ENCODE results near the gene GUCY1B1.
A peak's percentile ranks its signal among the peaks of the same experiment; 100 is the strongest.

Gene GUCY1B1

GRCh38 chr4:155784637-155785036 lies 25.8 kb downstream of the GUCY1B1 start:
- no peaks in the 10 kb centered on the region for H3K4me1 ChIP-seq (ENCODE audit: control insufficient read depth, low read depth, low read length)
- no peak overlapping the region for H3K23ac ChIP-seq (ENCODE audit: low read length)
- H3K36me3 ChIP-seq (ENCODE audit: control insufficient read depth, insufficient read depth, low read length) = no peaks in the 10 kb centered on the region
- no peak overlapping the region for H3K4ac ChIP-seq (ENCODE audit: low read depth, low read length)
- no peak overlapping the region for H3K18ac ChIP-seq (ENCODE audit: low read length)
- no peak overlapping the region for H2AK5ac ChIP-seq (ENCODE audit: low read length)
- no peak overlapping the region for H4K5ac ChIP-seq (ENCODE audit: low read length)
- H3K4me2 ChIP-seq (ENCODE audit: low read length) = no peak overlapping the region
- H4K8ac ChIP-seq (ENCODE audit: low read depth, low read length) = no peak overlapping the region
- H3K56ac ChIP-seq (ENCODE audit: low read length) = no peak overlapping the region
- H3K4me3 ChIP-seq (ENCODE audit: low read length) = no peak overlapping the region
- no CpG with 5 or more reads among the region's 1 CpG for WGBS (ENCODE audit: extremely low coverage, insufficient coverage, low lambda C conversion rate)
- H3K79me2 ChIP-seq (ENCODE audit: control insufficient read depth, insufficient read depth, low read length) = no peaks in the 10 kb centered on the region
- no peak overlapping the region for H2BK120ac ChIP-seq (ENCODE audit: low read depth, low read length)
- DNase-seq = no peak
- no peaks in the 10 kb centered on the region for H3K27me3 ChIP-seq (ENCODE audit: insufficient read depth, low read length, poor library complexity)
- H2BK15ac ChIP-seq (replicated peaks; ENCODE audit: low read depth) = no peak overlapping the region
- no peak overlapping the region for H2BK5ac ChIP-seq (ENCODE audit: low read length)
- no peak overlapping the region for H3K9ac ChIP-seq (ENCODE audit: low read length)
- no peaks in the 10 kb centered on the region for H3K79me1 ChIP-seq (ENCODE audit: low read length)
- H3K27ac ChIP-seq (ENCODE audit: low read depth, low read length) = no peak overlapping the region

DNA sequence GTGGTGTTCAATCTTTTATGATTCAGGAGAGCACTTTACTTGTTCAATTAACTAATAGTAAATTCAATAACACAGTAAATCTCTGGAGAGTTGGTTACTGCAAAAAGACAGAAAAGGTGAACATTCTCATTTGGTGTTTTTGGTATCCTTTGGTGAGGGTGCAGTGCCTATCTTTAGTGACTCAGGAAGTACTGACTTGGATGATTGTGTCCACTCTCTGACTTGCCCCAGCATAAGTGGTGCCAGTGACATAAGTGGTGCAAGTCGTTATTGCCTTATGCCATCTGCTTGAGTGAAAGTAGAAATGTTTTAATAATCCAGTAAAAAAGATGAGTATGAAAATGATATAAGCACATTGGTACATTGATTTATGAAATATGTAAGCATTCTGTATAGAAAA lies 27.0 kb downstream of the GUCY1B1 start:
- Histone ChIP-seq H3K79me1 (ENCODE audit: low read length) (no peaks in the 10 kb centered on the region), H4K8ac (ENCODE audit: low read depth, low read length) (no peak overlapping the region), H3K36me3 (ENCODE audit: control insufficient read depth, insufficient read depth, low read length) (no peaks in the 10 kb centered on the region), H3K56ac (ENCODE audit: low read length) (no peak overlapping the region), H2BK5ac (ENCODE audit: low read length) (no peak overlapping the region), H3K18ac (ENCODE audit: low read length) (no peak overlapping the region), H3K23ac (ENCODE audit: low read length) (no peak overlapping the region), H3K4me2 (ENCODE audit: low read length) (no peak overlapping the region), H3K27ac (ENCODE audit: low read depth, low read length) (no peak overlapping the region), H3K4me1 (ENCODE audit: control insufficient read depth, low read depth, low read length) (no peaks in the 10 kb centered on the region), H4K5ac (ENCODE audit: low read length) (no peak overlapping the region), H2AK5ac (ENCODE audit: low read length) (no peak overlapping the region), H3K4ac (ENCODE audit: low read depth, low read length) (no peak overlapping the region), H3K27me3 (ENCODE audit: insufficient read depth, low read length, poor library complexity) (no peaks in the 10 kb centered on the region), H2BK15ac (replicated peaks; ENCODE audit: low read depth) (no peak overlapping the region), H2BK120ac (ENCODE audit: low read depth, low read length) (no peak overlapping the region), H3K79me2 (ENCODE audit: control insufficient read depth, insufficient read depth, low read length) (no peaks in the 10 kb centered on the region), H3K9ac (ENCODE audit: low read length) (no peak overlapping the region), H3K4me3 (ENCODE audit: low read length) (no peak overlapping the region)
- DNase-seq = no peak
- WGBS (ENCODE audit: extremely low coverage, insufficient coverage, low lambda C conversion rate) = no CpG with 5 or more reads among the region's 1 CpG

GRCh38 chr4:155787113-155787710 lies 28.4 kb downstream of the GUCY1B1 start:
- no peak overlapping the region for H3K23ac ChIP-seq (ENCODE audit: low read length)
- no peaks in the 10 kb centered on the region for H3K36me3 ChIP-seq (ENCODE audit: control insufficient read depth, insufficient read depth, low read length)
- no peak overlapping the region for H4K8ac ChIP-seq (ENCODE audit: low read depth, low read length)
- no peak overlapping the region for H2AK5ac ChIP-seq (ENCODE audit: low read length)
- no peaks in the 10 kb centered on the region for H3K27me3 ChIP-seq (ENCODE audit: insufficient read depth, low read length, poor library complexity)
- H3K4me1 ChIP-seq (ENCODE audit: control insufficient read depth, low read depth, low read length) = no peaks in the 10 kb centered on the region
- no peaks in the 10 kb centered on the region for H3K79me1 ChIP-seq (ENCODE audit: low read length)
- H3K4me2 ChIP-seq (ENCODE audit: low read length) = no peak overlapping the region
- no peak overlapping the region for H2BK15ac ChIP-seq (replicated peaks; ENCODE audit: low read depth)
- H3K56ac ChIP-seq (ENCODE audit: low read length) = no peak overlapping the region
- H3K18ac ChIP-seq (ENCODE audit: low read length) = no peak overlapping the region
- H3K4me3 ChIP-seq (ENCODE audit: low read length) = no peak overlapping the region
- H3K9ac ChIP-seq (ENCODE audit: low read length) = no peak overlapping the region
- H3K27ac ChIP-seq (ENCODE audit: low read depth, low read length) = no peak overlapping the region
- H2BK5ac ChIP-seq (ENCODE audit: low read length) = no peak overlapping the region
- WGBS (ENCODE audit: extremely low coverage, insufficient coverage, low lambda C conversion rate) = no CpG with 5 or more reads among the region's 5 CpGs
- no peak overlapping the region for H3K4ac ChIP-seq (ENCODE audit: low read depth, low read length)
- no peak overlapping the region for H2BK120ac ChIP-seq (ENCODE audit: low read depth, low read length)
- DNase-seq = peak; percentile 71
- H4K5ac ChIP-seq (ENCODE audit: low read length) = no peak overlapping the region
- H3K79me2 ChIP-seq (ENCODE audit: control insufficient read depth, insufficient read depth, low read length) = no peaks in the 10 kb centered on the region

DNA sequence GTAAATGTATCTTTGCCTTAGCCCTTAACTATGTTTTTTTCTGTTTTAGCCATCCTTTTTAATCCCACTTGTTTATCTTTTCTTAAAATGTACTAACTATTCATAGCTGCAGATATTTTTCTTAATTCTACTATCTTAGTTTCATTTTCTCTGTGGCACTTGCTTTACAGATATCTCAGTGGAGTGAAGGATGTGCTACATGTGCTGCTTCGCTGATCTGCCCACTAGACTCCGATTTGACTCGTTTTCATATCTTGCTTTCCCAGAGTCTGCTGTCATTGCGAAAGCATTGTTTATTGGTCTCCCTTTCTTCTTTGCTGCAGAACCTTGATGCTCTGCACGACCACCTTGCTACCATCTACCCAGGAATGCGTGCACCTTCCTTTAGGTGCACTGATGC lies 30.6 kb downstream of the GUCY1B1 start:
- H3K4me2 ChIP-seq (ENCODE audit: low read length) = no peak overlapping the region
- H2BK5ac ChIP-seq (ENCODE audit: low read length) = no peak overlapping the region
- no peak overlapping the region for H3K4ac ChIP-seq (ENCODE audit: low read depth, low read length)
- no CpG with 5 or more reads among the region's 6 CpGs for WGBS (ENCODE audit: extremely low coverage, insufficient coverage, low lambda C conversion rate)
- no peaks in the 10 kb centered on the region for H3K79me1 ChIP-seq (ENCODE audit: low read length)
- no peak overlapping the region for H3K4me3 ChIP-seq (ENCODE audit: low read length)
- H3K36me3 ChIP-seq (ENCODE audit: control insufficient read depth, insufficient read depth, low read length) = no peaks in the 10 kb centered on the region
- no peak overlapping the region for H3K23ac ChIP-seq (ENCODE audit: low read length)
- H3K9ac ChIP-seq (ENCODE audit: low read length) = no peak overlapping the region
- H2BK15ac ChIP-seq (replicated peaks; ENCODE audit: low read depth) = no peak overlapping the region
- no peak overlapping the region for H3K27ac ChIP-seq (ENCODE audit: low read depth, low read length)
- no peak overlapping the region for H4K8ac ChIP-seq (ENCODE audit: low read depth, low read length)
- no peak overlapping the region for H2AK5ac ChIP-seq (ENCODE audit: low read length)
- no peak overlapping the region for H3K56ac ChIP-seq (ENCODE audit: low read length)
- no peaks in the 10 kb centered on the region for H3K79me2 ChIP-seq (ENCODE audit: control insufficient read depth, insufficient read depth, low read length)
- DNase-seq = no peak
- no peak overlapping the region for H3K18ac ChIP-seq (ENCODE audit: low read length)
- no peaks in the 10 kb centered on the region for H3K4me1 ChIP-seq (ENCODE audit: control insufficient read depth, low read depth, low read length)
- no peak overlapping the region for H2BK120ac ChIP-seq (ENCODE audit: low read depth, low read length)
- no peak overlapping the region for H4K5ac ChIP-seq (ENCODE audit: low read length)
- H3K27me3 ChIP-seq (ENCODE audit: insufficient read depth, low read length, poor library complexity) = no peaks in the 10 kb centered on the region

GRCh38 chr4:155789982-155790381 lies 31.2 kb downstream of the GUCY1B1 start:
- Histone ChIP-seq H2BK5ac (ENCODE audit: low read length) (no peak overlapping the region), H3K56ac (ENCODE audit: low read length) (no peak overlapping the region), H2BK15ac (replicated peaks; ENCODE audit: low read depth) (no peak overlapping the region), H3K9ac (ENCODE audit: low read length) (no peak overlapping the region), H3K27ac (ENCODE audit: low read depth, low read length) (no peak overlapping the region), H3K27me3 (ENCODE audit: insufficient read depth, low read length, poor library complexity) (no peaks in the 10 kb centered on the region), H2AK5ac (ENCODE audit: low read length) (no peak overlapping the region), H3K4me2 (ENCODE audit: low read length) (no peak overlapping the region), H4K5ac (ENCODE audit: low read length) (no peak overlapping the region), H3K36me3 (ENCODE audit: control insufficient read depth, insufficient read depth, low read length) (no peaks in the 10 kb centered on the region), H4K8ac (ENCODE audit: low read depth, low read length) (no peak overlapping the region), H3K4ac (ENCODE audit: low read depth, low read length) (no peak overlapping the region), H3K23ac (ENCODE audit: low read length) (no peak overlapping the region), H3K79me1 (ENCODE audit: low read length) (no peaks in the 10 kb centered on the region), H3K4me3 (ENCODE audit: low read length) (no peak overlapping the region), H3K18ac (ENCODE audit: low read length) (no peak overlapping the region), H2BK120ac (ENCODE audit: low read depth, low read length) (no peak overlapping the region), H3K79me2 (ENCODE audit: control insufficient read depth, insufficient read depth, low read length) (no peaks in the 10 kb centered on the region), H3K4me1 (ENCODE audit: control insufficient read depth, low read depth, low read length) (no peaks in the 10 kb centered on the region)
- DNase-seq = no peak
- WGBS (ENCODE audit: extremely low coverage, insufficient coverage, low lambda C conversion rate) = no CpG with 5 or more reads among the region's 3 CpGs

DNA sequence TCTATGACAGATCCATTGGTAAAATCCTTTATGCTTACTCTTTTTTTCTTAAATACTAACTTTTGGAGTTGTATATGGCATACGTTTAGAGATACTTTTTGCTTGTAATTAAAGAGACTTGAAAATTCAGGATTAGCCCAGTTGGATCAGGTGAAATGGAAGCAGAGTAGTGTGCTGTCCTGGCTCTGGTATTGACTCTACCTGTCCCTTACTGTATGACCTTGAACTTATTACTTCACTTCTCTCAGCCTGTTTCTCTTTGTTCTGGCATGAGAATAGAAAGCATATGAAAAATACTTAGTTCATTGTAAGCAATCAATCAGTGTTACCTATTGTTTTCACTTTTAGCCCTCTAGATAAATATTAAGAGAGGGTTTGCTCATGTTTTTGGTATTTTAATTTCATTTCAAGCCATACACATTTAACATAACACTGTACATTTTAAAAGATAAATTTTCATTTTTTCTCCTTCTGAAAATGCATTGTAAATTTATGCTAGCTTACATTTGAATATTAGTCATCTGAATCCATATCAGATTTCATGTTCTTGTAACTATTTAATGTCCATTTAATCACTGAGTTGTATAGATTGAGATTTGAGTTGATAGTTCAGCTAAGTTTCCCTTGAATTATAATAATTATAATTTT lies 35.9 kb downstream of the GUCY1B1 start:
- Histone ChIP-seq H3K27me3 (ENCODE audit: insufficient read depth, low read length, poor library complexity) (no peaks in the 10 kb centered on the region), H4K5ac (ENCODE audit: low read length) (no peak overlapping the region), H3K27ac (ENCODE audit: low read depth, low read length) (no peak overlapping the region), H3K4me1 (ENCODE audit: control insufficient read depth, low read depth, low read length) (no peaks in the 10 kb centered on the region), H3K56ac (ENCODE audit: low read length) (no peak overlapping the region), H3K79me2 (ENCODE audit: control insufficient read depth, insufficient read depth, low read length) (no peaks in the 10 kb centered on the region), H3K23ac (ENCODE audit: low read length) (no peak overlapping the region), H2BK15ac (replicated peaks; ENCODE audit: low read depth) (no peak overlapping the region), H2BK5ac (ENCODE audit: low read length) (no peak overlapping the region), H3K36me3 (ENCODE audit: control insufficient read depth, insufficient read depth, low read length) (no peaks in the 10 kb centered on the region), H2AK5ac (ENCODE audit: low read length) (no peak overlapping the region), H3K18ac (ENCODE audit: low read length) (no peak overlapping the region), H3K4ac (ENCODE audit: low read depth, low read length) (no peak overlapping the region), H2BK120ac (ENCODE audit: low read depth, low read length) (no peak overlapping the region), H4K8ac (ENCODE audit: low read depth, low read length) (no peak overlapping the region), H3K4me2 (ENCODE audit: low read length) (no peak overlapping the region), H3K4me3 (ENCODE audit: low read length) (no peak overlapping the region), H3K9ac (ENCODE audit: low read length) (no peak overlapping the region), H3K79me1 (ENCODE audit: low read length) (no peaks in the 10 kb centered on the region)
- WGBS (ENCODE audit: extremely low coverage, insufficient coverage, low lambda C conversion rate) = no CpG with 5 or more reads among the region's 1 CpG
- no peak for DNase-seq
